Ascending aorta (tissue), 2 donors: ENCODE measurements around the gene KBTBD8. TPM values are rescaled to one million over a fixed set of nuclear protein-coding genes. Genes with fewer than 3 reads are reported as not detected.

Experiments
- DNase-seq, 2 donors: peaks; one replicate each; pipeline ENCODE4 v3.0.0-alpha.2; 2019; ENCODE audit warnings: low spot score in 2 of 2
- H3K27ac ChIP-seq, 2 donors: fragments of 200-600 bp; sonication (generic); one replicate each; pipeline ENCODE4 v1.5.1; 2016 to 2017; ENCODE audit warnings: mild to moderate bottlenecking in 1 of 2
- H3K27me3 ChIP-seq: fragments of 200-600 bp; sonication (generic); one replicate; pipeline ENCODE4 v1.5.1; 2017
- H3K36me3 ChIP-seq, 2 donors: fragments of 200-600 bp; sonication (generic); one replicate each; pipeline ENCODE4 v1.5.1; 2016
- H3K4me1 ChIP-seq, 2 donors: fragments of 200-600 bp; sonication (generic); one replicate each; pipeline ENCODE4 v1.5.1; 2016 to 2017; ENCODE audit warnings: mild to moderate bottlenecking in 1 of 2
- H3K4me3 ChIP-seq, 2 donors: fragments of 200-600 bp; sonication (generic); one replicate each; pipeline ENCODE4 v1.5.1; 2016 to 2017; ENCODE audit warnings: mild to moderate bottlenecking in 1 of 2
- H3K9me3 ChIP-seq, 2 donors: fragments of 200-600 bp; sonication (generic); one replicate each; pipeline ENCODE4 v1.5.1; 2016
- CTCF ChIP-seq, 3 experiments: fragments of 200-600 bp in 2 of 3; fragments of 450-650 bp in 1 of 3; sonication (generic) in 2 of 3; IDR thresholded peaks; one replicate each; pipeline ENCODE4 v1.5.1; 2016 to 2019; ENCODE audit warnings: antibody characterized with exemption in 3 of 3, mild to moderate bottlenecking in 1 of 3, moderate library complexity in 1 of 3
- intact Hi-C: fragments of 100-400 bp; cut with DNase I; formaldehyde crosslinking; loops from one replicate; pipeline ENCODE4 v1.15.1; 2023
- total RNA-seq: library from RNA; depleted of rRNA; stranded (reverse); fragments of >200 nt; gene quantifications from one replicate; pipeline ENCODE4 v1.1.0, GENCODE V29; 2016

KBTBD8 gene
- total RNA-seq, 1 donor from 2014 or later = not detected

- H3K27me3 ChIP-seq = no peaks in the 10 kb centered on the region
- DNase-seq = no peak
- intact Hi-C loops = no loop called here
- no peak for TF ChIP-seq CTCF (IDR thresholded peaks at IDR 0.05)
- no peak overlapping the region for H3K4me3 ChIP-seq
- H3K36me3 ChIP-seq = no peaks in the 10 kb centered on the region
- H3K9me3 ChIP-seq = no peaks in the 10 kb centered on the region
- H3K4me1 ChIP-seq = no peaks in the 10 kb centered on the region
- H3K27ac ChIP-seq = no peak overlapping the region
Measured at GRCh38 chr3:66989241-66989640, 8.9 kb upstream of the KBTBD8 start.

GRCh38 chr3:66989860-66990696 lies 8.0 kb upstream of the KBTBD8 start:
- no peaks in the 10 kb centered on the region for H3K9me3 ChIP-seq
- no peak overlapping the region for H3K4me3 ChIP-seq
- no peak for TF ChIP-seq CTCF (IDR thresholded peaks at IDR 0.05)
- H3K27ac ChIP-seq = no peak overlapping the region
- intact Hi-C loops = no loop called here
- no peaks in the 10 kb centered on the region for H3K36me3 ChIP-seq
- no peak for DNase-seq
- H3K4me1 ChIP-seq = no peaks in the 10 kb centered on the region
- no peaks in the 10 kb centered on the region for H3K27me3 ChIP-seq

GRCh38 chr3:66991459-66991858 lies 6.6 kb upstream of the KBTBD8 start:
- Histone ChIP-seq H3K27me3 (no peaks in the 10 kb centered on the region), H3K4me3 (no peak overlapping the region), H3K27ac (no peak overlapping the region), H3K9me3 (no peaks in the 10 kb centered on the region), H3K4me1 (no peaks in the 10 kb centered on the region), H3K36me3 (no peaks in the 10 kb centered on the region)
- no peak for TF ChIP-seq CTCF (IDR thresholded peaks at IDR 0.05)
- intact Hi-C loops = no loop called here
- no peak for DNase-seq

GRCh38 chr3:66993082-66993481 lies 5.0 kb upstream of the KBTBD8 start:
- no peak overlapping the region for H3K4me3 ChIP-seq
- no peaks in the 10 kb centered on the region for H3K4me1 ChIP-seq
- no peak overlapping the region for H3K27ac ChIP-seq
- no peaks in the 10 kb centered on the region for H3K36me3 ChIP-seq
- no peaks in the 10 kb centered on the region for H3K9me3 ChIP-seq
- TF ChIP-seq CTCF (IDR thresholded peaks at IDR 0.05) = no peak
- DNase-seq = no peak
- intact Hi-C loops = no loop called here
- H3K27me3 ChIP-seq = no peaks in the 10 kb centered on the region

GRCh38 chr3:66994588-66994987 lies 3.5 kb upstream of the KBTBD8 start:
- no peaks in the 10 kb centered on the region for H3K9me3 ChIP-seq
- intact Hi-C loops = no loop called here
- TF ChIP-seq CTCF (IDR thresholded peaks at IDR 0.05) = no peak
- H3K27ac ChIP-seq = no peak overlapping the region
- no peak for DNase-seq
- H3K27me3 ChIP-seq = no peaks in the 10 kb centered on the region
- H3K36me3 ChIP-seq = no peaks in the 10 kb centered on the region
- H3K4me1 ChIP-seq = peaks cover 0 to 5% of the 10 kb centered on the region in 2 donors
- no peak overlapping the region for H3K4me3 ChIP-seq
